HG03108 (cell line): ENCODE data around the gene AHR.

Experiments
- ATAC-seq: cut with Tn5 transposase; IDR thresholded peaks from one replicate; pipeline ENCODE4 v1.9.1; 2021; ENCODE audit warnings: moderate library complexity; ENCODE audit not compliant: unreplicated experiment

AHR gene

GRCh38 chr7:17298102-17298839, at the start of gene AHR:
AHR (plus strand) TSS chr7:17298652; CDS start chr7:17299265, 613 bp downstream.
- ATAC-seq: peak; percentile 51

- ATAC-seq: no peak
These were observed 44.6 kb upstream of the AHR start for GRCh38 chr7:17253885-17254284.

- no peak for ATAC-seq
These were observed 42.5 kb upstream of the AHR start for GRCh38 chr7:17255926-17256325.

GRCh38 chr7:17256375-17256774, 42.1 kb upstream of the AHR start:
- ATAC-seq: no peak

GRCh38 chr7:17266565-17266964, 31.9 kb upstream of the AHR start:
- ATAC-seq: no peak

- no peak for ATAC-seq
These were observed 28.9 kb upstream of the AHR start for GRCh38 chr7:17269341-17270221.

- no peak for ATAC-seq
These were observed 23.8 kb upstream of the AHR start for GRCh38 chr7:17274551-17275245.

GRCh38 chr7:17275749-17276671, 22.4 kb upstream of the AHR start:
- no peak for ATAC-seq

GRCh38 chr7:17279061-17279460, 19.4 kb upstream of the AHR start:
- ATAC-seq: no peak

GRCh38 chr7:17289074-17289645, 9.3 kb upstream of the AHR start:
- ATAC-seq: no peak

- no peak for ATAC-seq
These were observed 5.6 kb upstream of the AHR start for GRCh38 chr7:17292843-17293242.

- no peak for ATAC-seq
These were observed 5.0 kb upstream of the AHR start for GRCh38 chr7:17293481-17293880.

- ATAC-seq: no peak
These were observed 1.2 kb upstream of the AHR start for GRCh38 chr7:17297243-17297642.

- ATAC-seq: peak; percentile 31
These were observed 509 bp downstream of the AHR start for GRCh38 chr7:17298840-17299482.

GRCh38 chr7:17299483-17299991, 1.1 kb downstream of the AHR start:
- peak; percentile 5 for ATAC-seq

- ATAC-seq: no peak
These were observed 1.6 kb downstream of the AHR start for GRCh38 chr7:17300012-17300411.

- no peak for ATAC-seq
These were observed 2.0 kb downstream of the AHR start for GRCh38 chr7:17300437-17300836.

- ATAC-seq: no peak
These were observed 3.3 kb downstream of the AHR start for GRCh38 chr7:17301471-17302456.
